Measurements from ENCODE around the gene ARHGAP15. TPM values are rescaled to one million over a fixed set of nuclear protein-coding genes. Genes with fewer than 3 reads are reported as not detected.

Gene ARHGAP15
- total RNA-seq, 2 experiments from 2014 or later: 167 TPM

GRCh38 chr2:143258126-143258892, 129.1 kb downstream of the ARHGAP15 start:
- Mint-ChIP-seq H3K4me1 (peaks cover 80% of the 10 kb centered on the region), H3K4me3 (peak overlapping the region; percentile 71), H3K36me3 (ENCODE audit: low read depth) (peaks cover 25% of the 10 kb centered on the region), H3K27me3 (no peaks in the 10 kb centered on the region), H3K27ac (peak overlapping the region; percentile 99), H3K9me3 (peaks cover 8% of the 10 kb centered on the region)
- POLR2A ChIA-PET: interaction anchor here (0.6 to 13.1 kb wide), 27 partner anchors 8 to 156 kb away, joined by 3 to 231 read pairs (median 6); partner anchors contain the start of gene ARHGAP15
- DNase-seq: peak; percentile 54
- CTCF ChIA-PET: interaction anchor here (0.7 to 6.6 kb wide), 28 partner anchors 11 to 226 kb away, joined by 3 to 82 read pairs (median 6); partner anchors contain the start of gene ARHGAP15

GRCh38 chr2:143259368-143259958, 130.2 kb downstream of the ARHGAP15 start:
- Mint-ChIP-seq H3K4me1 (peaks cover 81% of the 10 kb centered on the region), H3K27me3 (no peaks in the 10 kb centered on the region), H3K27ac (peak overlapping the region; percentile 99), H3K9me3 (peaks cover 12% of the 10 kb centered on the region), H3K4me3 (peak overlapping the region; percentile 71), H3K36me3 (ENCODE audit: low read depth) (peaks cover 35% of the 10 kb centered on the region)
- CTCF ChIA-PET: interaction anchor here (0.6 to 6.6 kb wide), 30 partner anchors 9 to 227 kb away, joined by 3 to 82 read pairs (median 6); partner anchors contain the start of gene ARHGAP15
- POLR2A ChIA-PET: interaction anchor here (1.0 to 13.1 kb wide), 18 partner anchors 9 to 148 kb away, joined by 3 to 231 read pairs (median 11); partner anchors contain the start of gene ARHGAP15
- DNase-seq: peak; percentile 79

GRCh38 chr2:143261986-143262385, 132.8 kb downstream of the ARHGAP15 start:
- peak; percentile 75 for DNase-seq
- H3K9me3 Mint-ChIP-seq: peaks cover 19% of the 10 kb centered on the region
- H3K4me3 Mint-ChIP-seq: peak overlapping the region; percentile 70
- H3K27ac Mint-ChIP-seq: peak overlapping the region; percentile 99
- no peaks in the 10 kb centered on the region for H3K27me3 Mint-ChIP-seq
- H3K36me3 Mint-ChIP-seq (ENCODE audit: low read depth): peaks cover 39% of the 10 kb centered on the region
- POLR2A ChIA-PET: interaction anchor here (0.7 to 13.1 kb wide), 15 partner anchors 10 to 178 kb away, joined by 3 to 231 read pairs (median 4); partner anchors contain the start of gene ARHGAP15
- H3K4me1 Mint-ChIP-seq: peaks cover 69% of the 10 kb centered on the region
- CTCF ChIA-PET: interaction anchor here (0.8 to 4.8 kb wide), 16 partner anchors 9 to 151 kb away, joined by 3 to 31 read pairs (median 4); no protein-coding TSS in a partner anchor

- DNase-seq: no peak
Measured at GRCh38 chr2:143262389-143262788, 133.2 kb downstream of the ARHGAP15 start.

GRCh38 chr2:143263066-143263625, 133.9 kb downstream of the ARHGAP15 start:
- Mint-ChIP-seq H3K36me3 (ENCODE audit: low read depth) (peaks cover 47% of the 10 kb centered on the region), H3K27me3 (no peaks in the 10 kb centered on the region), H3K9me3 (peaks cover 23% of the 10 kb centered on the region), H3K4me3 (peak overlapping the region; percentile 8), H3K4me1 (peaks cover 59% of the 10 kb centered on the region), H3K27ac (peak overlapping the region; percentile 99)
- ChIA-PET CTCF (interaction anchor here (0.7 to 3.0 kb wide), 7 partner anchors 20 to 1241 kb away, joined by 3 to 22 read pairs (median 7); no protein-coding TSS in a partner anchor), POLR2A (interaction anchor here (1.8 to 13.1 kb wide), 4 partner anchors 11 to 133 kb away, joined by 5 to 231 read pairs (median 17); partner anchors contain the start of gene ARHGAP15)
- no peak for DNase-seq

More at GRCh38 chr2:143262389-143262788, 133.2 kb downstream of the ARHGAP15 start:
- CTCF ChIA-PET: interaction anchor here (0.7 to 3.0 kb wide), 14 partner anchors 10 to 1242 kb away, joined by 3 to 22 read pairs (median 4); no protein-coding TSS in a partner anchor
- H3K4me3 Mint-ChIP-seq: peak overlapping the region; percentile 46
- H3K4me1 Mint-ChIP-seq: peaks cover 65% of the 10 kb centered on the region
- no peaks in the 10 kb centered on the region for H3K27me3 Mint-ChIP-seq
- POLR2A ChIA-PET: interaction anchor here (0.7 to 13.1 kb wide), 14 partner anchors 10 to 178 kb away, joined by 3 to 231 read pairs (median 4); partner anchors contain the start of gene ARHGAP15
- peaks cover 43% of the 10 kb centered on the region for H3K36me3 Mint-ChIP-seq (ENCODE audit: low read depth)
- peaks cover 23% of the 10 kb centered on the region for H3K9me3 Mint-ChIP-seq
- H3K27ac Mint-ChIP-seq: peak overlapping the region; percentile 99

GRCh38 chr2:143264851-143265250, 135.6 kb downstream of the ARHGAP15 start:
- Mint-ChIP-seq H3K9me3 (peaks cover 23% of the 10 kb centered on the region), H3K4me3 (no peak overlapping the region), H3K36me3 (ENCODE audit: low read depth) (peaks cover 56% of the 10 kb centered on the region), H3K4me1 (peaks cover 45% of the 10 kb centered on the region), H3K27ac (no peak overlapping the region), H3K27me3 (no peaks in the 10 kb centered on the region)
- POLR2A ChIA-PET: interaction anchor here (1.7 kb wide), 1 partner anchor 13 kb away, joined by 4 read pairs; no protein-coding TSS in a partner anchor
- CTCF ChIA-PET: interaction anchor here (1.0 to 2.3 kb wide), 4 partner anchors 16 to 230 kb away, joined by 3 to 19 read pairs (median 4); no protein-coding TSS in a partner anchor
- DNase-seq: no peak

GRCh38 chr2:143279672-143280071, 150.5 kb downstream of the ARHGAP15 start:
- peaks cover 31% of the 10 kb centered on the region for H3K36me3 Mint-ChIP-seq (ENCODE audit: low read depth)
- no peak overlapping the region for H3K4me3 Mint-ChIP-seq
- H3K27ac Mint-ChIP-seq: no peak overlapping the region
- CTCF ChIA-PET: interaction anchor here (1.0 to 1.8 kb wide), 3 partner anchors 18 to 117 kb away, joined by 4 to 5 read pairs (median 5); no protein-coding TSS in a partner anchor
- no peaks in the 10 kb centered on the region for H3K9me3 Mint-ChIP-seq
- POLR2A ChIA-PET: interaction anchor here (1.2 to 1.5 kb wide), 2 partner anchors 17 to 21 kb away, joined by 3 to 4 read pairs; no protein-coding TSS in a partner anchor
- DNase-seq: no peak
- peaks cover 30% of the 10 kb centered on the region for H3K4me1 Mint-ChIP-seq
- H3K27me3 Mint-ChIP-seq: no peaks in the 10 kb centered on the region

GRCh38 chr2:143280097-143280757, 151.0 kb downstream of the ARHGAP15 start:
- Mint-ChIP-seq H3K4me3 (no peak overlapping the region), H3K4me1 (peaks cover 30% of the 10 kb centered on the region), H3K9me3 (no peaks in the 10 kb centered on the region), H3K36me3 (ENCODE audit: low read depth) (peaks cover 27% of the 10 kb centered on the region), H3K27ac (no peak overlapping the region), H3K27me3 (no peaks in the 10 kb centered on the region)
- POLR2A ChIA-PET: interaction anchor here (1.5 to 2.3 kb wide), 2 partner anchors 18 to 21 kb away, joined by 4 to 12 read pairs; no protein-coding TSS in a partner anchor
- no peak for DNase-seq
- CTCF ChIA-PET: interaction anchor here (0.8 to 1.8 kb wide), 6 partner anchors 16 to 170 kb away, joined by 4 to 5 read pairs (median 4); no protein-coding TSS in a partner anchor

GRCh38 chr2:143282684-143283083, 153.5 kb downstream of the ARHGAP15 start:
- no peak overlapping the region for H3K4me3 Mint-ChIP-seq
- H3K9me3 Mint-ChIP-seq: no peaks in the 10 kb centered on the region
- no peaks in the 10 kb centered on the region for H3K27me3 Mint-ChIP-seq
- H3K4me1 Mint-ChIP-seq: peaks cover 16% of the 10 kb centered on the region
- POLR2A ChIA-PET: no interaction called here
- DNase-seq: peak; percentile 46
- no peak overlapping the region for H3K27ac Mint-ChIP-seq
- peaks cover 23% of the 10 kb centered on the region for H3K36me3 Mint-ChIP-seq (ENCODE audit: low read depth)
- CTCF ChIA-PET: interaction anchor here (0.9 to 3.1 kb wide), 6 partner anchors 9 to 172 kb away, joined by 3 to 19 read pairs (median 4); no protein-coding TSS in a partner anchor

- ChIA-PET CTCF (interaction anchor here (0.7 to 3.1 kb wide), 24 partner anchors 8 to 445 kb away, joined by 3 to 25 read pairs (median 4); no protein-coding TSS in a partner anchor), POLR2A (interaction anchor here (1.1 to 1.2 kb wide), 2 partner anchors 9 to 22 kb away, joined by 3 read pairs; no protein-coding TSS in a partner anchor)
- no peak overlapping the region for H3K4me3 Mint-ChIP-seq
- H3K4me1 Mint-ChIP-seq: peaks cover 13% of the 10 kb centered on the region
- H3K27ac Mint-ChIP-seq: peak overlapping the region; percentile 22
- no peaks in the 10 kb centered on the region for H3K9me3 Mint-ChIP-seq
- no peaks in the 10 kb centered on the region for H3K27me3 Mint-ChIP-seq
- no peak for DNase-seq
- peaks cover 32% of the 10 kb centered on the region for H3K36me3 Mint-ChIP-seq (ENCODE audit: low read depth)
Measured at GRCh38 chr2:143284087-143284675, 155.0 kb downstream of the ARHGAP15 start.

- H3K4me3 Mint-ChIP-seq: no peak overlapping the region
- H3K36me3 Mint-ChIP-seq (ENCODE audit: low read depth): peaks cover 44% of the 10 kb centered on the region
- H3K9me3 Mint-ChIP-seq: no peaks in the 10 kb centered on the region
- H3K27ac Mint-ChIP-seq: no peak overlapping the region
- POLR2A ChIA-PET: no interaction called here
- no peak for DNase-seq
- H3K4me1 Mint-ChIP-seq: peaks cover under 1% of the 10 kb centered on the region
- no peaks in the 10 kb centered on the region for H3K27me3 Mint-ChIP-seq
- CTCF ChIA-PET: no interaction called here
Measured at GRCh38 chr2:143289025-143289424, 159.8 kb downstream of the ARHGAP15 start.
